Measurements from ENCODE around the gene C1orf159. TPM values are rescaled to one million over a fixed set of nuclear protein-coding genes. Genes with fewer than 3 reads are reported as not detected.

C1orf159 gene
- total and polyA plus RNA-seq, 2 of the 8 experiments (the other 6 are each of a cell fraction or from before 2014, with no cell fraction given): 10.0 to 10.9 TPM

- no peaks in the 10 kb centered on the region; a peak in 3 of 7 replicates for H3K27me3 ChIP-seq (replicated peaks in 1 of 4; ENCODE audit: control insufficient read depth in 3 of 4, extremely low read depth in 1 of 4, insufficient read depth in 3 of 4, low read length in 3 of 4)
- H3K56ac ChIP-seq (replicated peaks; ENCODE audit: insufficient read length, low read depth, low read length): no peak overlapping the region
- H2AK5ac ChIP-seq (ENCODE audit: low read depth, low read length): no peak overlapping the region
- H2BK120ac ChIP-seq (replicated peaks; ENCODE audit: low read depth, low read length): no peak overlapping the region
- H3K18ac ChIP-seq (ENCODE audit: extremely low read depth, low read length): no peak overlapping the region
- no peak overlapping the region for H3K14ac ChIP-seq (ENCODE audit: insufficient read length)
- DNase-seq (ENCODE audit: low read depth in 1 of 2, low spot score in 2 of 2) (no peak), FAIRE-seq (no peak)
- H3K4ac ChIP-seq (replicated peaks; ENCODE audit: insufficient read length, low read depth, low read length): no peak overlapping the region
- no peaks in the 10 kb centered on the region for H4K20me1 ChIP-seq (replicated peaks in 1 of 2; ENCODE audit: control insufficient read depth in 1 of 2, insufficient read depth in 2 of 2, low read length in 2 of 2)
- H4K5ac ChIP-seq (ENCODE audit: insufficient read length, low read depth, low read length): no peak overlapping the region
- no peak overlapping the region for H3K9ac ChIP-seq (replicated peaks in 1 of 4; ENCODE audit: extremely low read depth in 1 of 4, low read depth in 3 of 4, low read length in 3 of 4)
- H3K9me3 ChIP-seq (ENCODE audit: insufficient read depth in 2 of 2, low read depth in 1 of 2, low read length in 1 of 2): peaks cover 7 to 10% of the 10 kb centered on the region in 2 experiments; a peak in 2 of 4 replicates
- no peaks in the 10 kb centered on the region for H3K36me3 ChIP-seq (ENCODE audit: control insufficient read depth in 2 of 4, insufficient read depth in 4 of 4, low read length in 3 of 4)
- H2AFZ ChIP-seq (ENCODE audit: low read length): no peak overlapping the region
- no peak overlapping the region for H3K4me3 ChIP-seq (ENCODE audit: extremely low read depth in 1 of 4, insufficient read depth in 2 of 4, low read depth in 3 of 4, low read length in 4 of 4)
- no peak overlapping the region for H4K91ac ChIP-seq (replicated peaks; ENCODE audit: insufficient read length, low read length)
- no peaks in the 10 kb centered on the region for H3K79me1 ChIP-seq (ENCODE audit: low read depth, low read length)
- ChIA-PET POLR2A (ENCODE audit: partially characterized antibody) (no interaction called here), CTCF (ENCODE audit: partially characterized antibody) (interaction anchor here (0.6 to 1.6 kb wide), 2 partner anchors 27 to 98 kb away, joined by 3 to 8 read pairs; no protein-coding TSS in a partner anchor)
- no peak overlapping the region for H2BK5ac ChIP-seq (ENCODE audit: low read depth, low read length)
- no peak overlapping the region for H2BK12ac ChIP-seq (ENCODE audit: low read depth, low read length)
- H3K27ac ChIP-seq (ENCODE audit: low read depth, low read length): no peak overlapping the region
- no peak overlapping the region for H2BK15ac ChIP-seq (ENCODE audit: low read length)
- no peak overlapping the region for H4K8ac ChIP-seq (ENCODE audit: extremely low read depth, insufficient read depth, low read length)
- WGBS, 2 experiments (ENCODE audit: extremely low coverage in 1 of 2, insufficient coverage in 1 of 2, insufficient read length in 1 of 2, insufficient replicate concordance in 2 of 2, low coverage in 1 of 2, low lambda C conversion rate in 2 of 2, missing lambda C conversion rate in 1 of 2): 92% methylated on average over 5 of the region's 15 CpGs; no CpG with 5 or more reads in 1 of the 2 experiments
- no peak overlapping the region for H3K4me2 ChIP-seq (ENCODE audit: insufficient read depth in 1 of 2, low read depth in 2 of 2, low read length in 2 of 2)
- H3K23ac ChIP-seq (ENCODE audit: insufficient read length): no peak overlapping the region
- no peak overlapping the region for H2BK20ac ChIP-seq (ENCODE audit: low read length)
- H3K23me2 ChIP-seq (ENCODE audit: low read depth, low read length): no peaks in the 10 kb centered on the region
- H3K79me2 ChIP-seq (ENCODE audit: control insufficient read depth in 1 of 2, insufficient read depth in 2 of 2, low read length in 2 of 2): no peaks in the 10 kb centered on the region
- H3K4me1 ChIP-seq (replicated peaks in 1 of 4; ENCODE audit: control insufficient read depth in 3 of 4, insufficient read depth in 4 of 4, low read length in 3 of 4): peaks cover 0 to 2% (median 0%) of the 10 kb centered on the region in 4 experiments; a peak in 3 of 7 replicates
- no peak for TF ChIP-seq SRF (IDR thresholded peaks at IDR 0.05; ENCODE audit: low read depth, low read length)
- no peak for TF ChIP-seq GTF2F1 (IDR thresholded peaks at IDR 0.05; ENCODE audit: borderline replicate concordance, low read depth, low read length)
- TF ChIP-seq TEAD4 (IDR thresholded peaks at IDR 0.05; ENCODE audit: low read depth, low read length): no peak
- no peak for TF ChIP-seq YY1 (IDR thresholded peaks at IDR 0.05; ENCODE audit: low read depth, low read length)
- no peak for TF ChIP-seq NANOG (IDR thresholded peaks at IDR 0.05; ENCODE audit: insufficient read depth, low read depth, low read length, poor library complexity, severe bottlenecking)
- no peak for TF ChIP-seq TAF1 (IDR thresholded peaks at IDR 0.05; ENCODE audit: low read depth, low read length)
- no peak for TF ChIP-seq E2F6 (IDR thresholded peaks at IDR 0.05)
- no peak for TF ChIP-seq FOSL1 (IDR thresholded peaks at IDR 0.05; ENCODE audit: insufficient read depth, low read depth, low read length)
- TF ChIP-seq CHD1 (IDR thresholded peaks at IDR 0.05; ENCODE audit: low read depth, low read length): no peak
- TF ChIP-seq ZNF274 (IDR thresholded peaks at IDR 0.05; ENCODE audit: borderline replicate concordance, extremely low read depth, low read length): no peak
- no peak for TF ChIP-seq EP300 (IDR thresholded peaks at IDR 0.05; ENCODE audit: borderline replicate concordance in 1 of 2, low read depth in 2 of 2, low read length in 2 of 2)
- no peak for TF ChIP-seq PHF8 (conservative IDR thresholded peaks at IDR 0.05; ENCODE audit: low read depth, low read length)
- no peak for TF ChIP-seq SIX5 (IDR thresholded peaks at IDR 0.05; ENCODE audit: low read depth, low read length)
Measured at GRCh38 chr1:1149416-1149815, 33.5 kb upstream of the C1orf159 start.

All from H1 (cell line).